H1 (cell line): ENCODE data around the gene MCEMP1. TPM values are rescaled to one million over a fixed set of nuclear protein-coding genes. Genes with fewer than 3 reads are reported as not detected.
A peak's percentile ranks its signal among the peaks of the same experiment; 100 is the strongest.

Experiments
- CTCF ChIA-PET: fragments of 300-600 bp; sonication (Branson Sonifier 250); formaldehyde crosslinking; loops from one replicate; lab custom pipeline; 2021; ENCODE audit not compliant: partially characterized antibody; lab: Charles Lee
- POLR2A ChIA-PET: fragments of 300-600 bp; sonication (Branson Sonifier 250); formaldehyde crosslinking; loops from one replicate; lab custom pipeline; 2021; ENCODE audit warnings: inconsistent platforms; ENCODE audit not compliant: partially characterized antibody; lab: Charles Lee
- DNase-seq, 2 experiments: peaks; one replicate each; pipeline versions ENCODE4 v3.0.0 to v3.0.0-alpha.2; 2010 to 2022; ENCODE audit warnings: low spot score in 2 of 2, low read depth in 1 of 2, mixed read lengths in 1 of 2
- FAIRE-seq: peaks from 2 replicates; lab custom pipeline; 2011; peaks lifted over from hg19 to GRCh38; lab: Jason Lieb, UNC
- H2AFZ ChIP-seq: 2 replicates; pipeline ENCODE4 v1.8.1; 2012; ENCODE audit warnings: low read length, inconsistent platforms
- H2AK5ac ChIP-seq: 2 replicates; pipeline ENCODE4 v1.6.1; 2013; ENCODE audit warnings: low read depth, low read length
- H2BK120ac ChIP-seq: replicated peaks from 2 replicates; pipeline ENCODE3; 2013; ENCODE audit warnings: low read depth, low read length, inconsistent platforms
- H2BK12ac ChIP-seq: 2 replicates; pipeline ENCODE4 v1.6.1; 2013; ENCODE audit warnings: low read depth, low read length
- H2BK15ac ChIP-seq: 2 replicates; pipeline ENCODE4 v1.6.1; 2013; ENCODE audit warnings: low read length
- H2BK20ac ChIP-seq: 2 replicates; pipeline ENCODE4 v1.6.1; 2013; ENCODE audit warnings: low read length
- H2BK5ac ChIP-seq: 2 replicates; pipeline ENCODE4 v1.6.1; 2013; ENCODE audit warnings: low read depth, low read length
- H3K14ac ChIP-seq: 2 replicates; pipeline ENCODE4 v1.6.1; 2013; ENCODE audit warnings: inconsistent platforms; ENCODE audit not compliant: insufficient read length
- H3K18ac ChIP-seq: 2 replicates; pipeline ENCODE4 v1.6.1; 2013; ENCODE audit warnings: low read length; ENCODE audit errors: extremely low read depth
- H3K23ac ChIP-seq: 2 replicates; pipeline ENCODE4 v1.6.1; 2013; ENCODE audit warnings: inconsistent platforms; ENCODE audit not compliant: insufficient read length
- H3K23me2 ChIP-seq: 2 replicates; pipeline ENCODE4 v1.6.1; 2013; ENCODE audit warnings: low read depth, low read length
- H3K27ac ChIP-seq: 2 replicates; pipeline ENCODE4 v1.6.1; 2011; ENCODE audit warnings: low read depth, low read length, inconsistent platforms
- H3K27me3 ChIP-seq, 4 experiments: replicated peaks in 1 of 4; 1 replicate in 1 of 4; 2 replicates in 3 of 4; pipeline versions ENCODE4 v1.6.1 to v1.8.1; 2011 to 2013; ENCODE audit warnings: low read length in 3 of 4, mild to moderate bottlenecking in 3 of 4, inconsistent platforms in 2 of 4, mixed read lengths in 2 of 4, moderate library complexity in 1 of 4; ENCODE audit not compliant: control insufficient read depth in 3 of 4, insufficient read depth in 3 of 4; ENCODE audit errors: extremely low read depth in 1 of 4
- H3K36me3 ChIP-seq, 4 experiments: 2 replicates each; pipeline versions ENCODE4 v1.6.1 to v1.8.1; 2011 to 2013; ENCODE audit warnings: mild to moderate bottlenecking in 4 of 4, low read length in 3 of 4, moderate library complexity in 2 of 4, control low read depth in 1 of 4, inconsistent platforms in 1 of 4; ENCODE audit not compliant: insufficient read depth in 4 of 4, control insufficient read depth in 2 of 4
- H3K4ac ChIP-seq: replicated peaks from 2 replicates; pipeline ENCODE3; 2013; ENCODE audit warnings: low read length, low read depth, mixed read lengths, inconsistent platforms; ENCODE audit not compliant: insufficient read length
- H3K4me1 ChIP-seq, 4 experiments: replicated peaks in 1 of 4; 1 replicate in 1 of 4; 2 replicates in 3 of 4; pipeline versions ENCODE4 v1.6.1 to v1.8.1; 2011 to 2013; ENCODE audit warnings: low read length in 3 of 4, inconsistent platforms in 2 of 4, mixed read lengths in 1 of 4; ENCODE audit not compliant: insufficient read depth in 4 of 4, control insufficient read depth in 3 of 4
- H3K4me2 ChIP-seq, 2 experiments: 2 replicates each; pipeline versions ENCODE4 v1.6.1 to v1.8.1; 2011 to 2013; ENCODE audit warnings: low read depth in 2 of 2, low read length in 2 of 2, control low read depth in 1 of 2, inconsistent platforms in 1 of 2, mild to moderate bottlenecking in 1 of 2; ENCODE audit not compliant: insufficient read depth in 1 of 2
- H3K4me3 ChIP-seq, 4 experiments: fragments of 200-600, 300-600 bp in 1 of 4; sonication (generic), shearing (Covaris generic), sonication (Bioruptor Twin) in 1 of 4; 2 replicates each; pipeline versions ENCODE4 v1.5.1 to v1.8.1; 2011 to 2016; ENCODE audit warnings: low read length in 4 of 4, low read depth in 3 of 4, control low read depth in 2 of 4, inconsistent platforms in 2 of 4, mild to moderate bottlenecking in 2 of 4, mixed read lengths in 1 of 4, moderate library complexity in 1 of 4; ENCODE audit not compliant: insufficient read depth in 2 of 4; ENCODE audit errors: extremely low read depth in 1 of 4
- H3K56ac ChIP-seq: replicated peaks from 2 replicates; pipeline ENCODE3; 2013; ENCODE audit warnings: low read depth, mild to moderate bottlenecking, mixed read lengths, low read length, inconsistent platforms; ENCODE audit not compliant: insufficient read length
- H3K79me1 ChIP-seq: 2 replicates; pipeline ENCODE4 v1.6.1; 2013; ENCODE audit warnings: low read depth, low read length, control low read depth
- H3K79me2 ChIP-seq, 2 experiments: 2 replicates each; pipeline versions ENCODE4 v1.6.1 to v1.8.1; 2012 to 2013; ENCODE audit warnings: low read length in 2 of 2, mild to moderate bottlenecking in 2 of 2, inconsistent platforms in 1 of 2; ENCODE audit not compliant: insufficient read depth in 2 of 2, control insufficient read depth in 1 of 2
- H3K9ac ChIP-seq, 4 experiments: replicated peaks in 1 of 4; 1 replicate in 1 of 4; 2 replicates in 3 of 4; pipeline versions ENCODE4 v1.6.1 to v1.8.1; 2011 to 2013; ENCODE audit warnings: low read depth in 3 of 4, low read length in 3 of 4, control low read depth in 2 of 4, mild to moderate bottlenecking in 2 of 4, moderate library complexity in 2 of 4, inconsistent platforms in 1 of 4; ENCODE audit errors: extremely low read depth in 1 of 4
- H3K9me3 ChIP-seq, 2 experiments: 2 replicates each; pipeline versions ENCODE4 v1.6.1 to v1.8.1; 2012 to 2013; ENCODE audit warnings: mild to moderate bottlenecking in 2 of 2, moderate library complexity in 2 of 2, control low read depth in 1 of 2, inconsistent platforms in 1 of 2, low read depth in 1 of 2, low read length in 1 of 2, mixed read lengths in 1 of 2; ENCODE audit not compliant: insufficient read depth in 2 of 2
- H4K20me1 ChIP-seq, 2 experiments: replicated peaks in 1 of 2; 2 replicates each; pipeline versions ENCODE3 to v1.8.1; 2011 to 2013; ENCODE audit warnings: inconsistent platforms in 2 of 2, low read length in 2 of 2, mild to moderate bottlenecking in 1 of 2; ENCODE audit not compliant: insufficient read depth in 2 of 2, control insufficient read depth in 1 of 2
- H4K5ac ChIP-seq: 2 replicates; pipeline ENCODE4 v1.6.1; 2013; ENCODE audit warnings: low read length, low read depth, mixed read lengths, inconsistent platforms; ENCODE audit not compliant: insufficient read length
- H4K8ac ChIP-seq: 2 replicates; pipeline ENCODE4 v1.8.0; 2013; ENCODE audit warnings: mild to moderate bottlenecking, moderate library complexity, low read length, inconsistent platforms; ENCODE audit not compliant: insufficient read depth; ENCODE audit errors: extremely low read depth
- H4K91ac ChIP-seq: replicated peaks from 2 replicates; pipeline ENCODE3; 2013; ENCODE audit warnings: low read length, mixed read lengths, inconsistent platforms; ENCODE audit not compliant: insufficient read length
- BCL11A ChIP-seq, 2 experiments: IDR thresholded peaks; one replicate each; pipeline ENCODE4 v1.6.1; 2011; ENCODE audit warnings: low read depth in 2 of 2, low read length in 2 of 2, mild to moderate bottlenecking in 2 of 2
- CBX5 ChIP-seq: fragments of 300-800, 300-1000 bp; sonication (generic); IDR thresholded peaks from 2 replicates; pipeline ENCODE4 v1.7.1; 2016; ENCODE audit warnings: antibody characterized with exemption, low read length, low read depth
- CEBPB ChIP-seq: IDR thresholded peaks from 2 replicates; pipeline ENCODE4 v1.6.1; 2012; ENCODE audit warnings: low read depth, low read length
- CREB1 ChIP-seq: IDR thresholded peaks from 2 replicates; pipeline ENCODE4 v1.6.1; 2012; ENCODE audit warnings: inconsistent platforms
- GABPA ChIP-seq: IDR thresholded peaks from 2 replicates; pipeline ENCODE4 v1.6.1; 2011; ENCODE audit warnings: mild to moderate bottlenecking, low read length, moderate library complexity, borderline replicate concordance; ENCODE audit not compliant: insufficient read depth
- HDAC6 ChIP-seq: IDR thresholded peaks from one replicate; pipeline ENCODE4 v1.7.1; 2012; ENCODE audit warnings: low read depth, mild to moderate bottlenecking, inconsistent platforms, low read length, moderate library complexity
- MAFK ChIP-seq: IDR thresholded peaks from 2 replicates; pipeline ENCODE4 v1.6.1; 2012; ENCODE audit warnings: low read depth, mild to moderate bottlenecking, improper control_type of control experiment, low read length
- MAX ChIP-seq: IDR thresholded peaks from 2 replicates; pipeline ENCODE4 v1.6.1; 2012; ENCODE audit warnings: inconsistent platforms
- PHF8 ChIP-seq: fragments of 200-600 bp; sonication (generic); conservative IDR thresholded peaks from 2 replicates; pipeline ENCODE4 v1.7.1; 2012; ENCODE audit warnings: low read depth, mild to moderate bottlenecking, inconsistent platforms, low read length, moderate library complexity
- SIRT6 ChIP-seq: IDR thresholded peaks from one replicate; pipeline ENCODE4 v1.7.1; 2012; ENCODE audit warnings: low read length, inconsistent platforms
- TBP ChIP-seq: IDR thresholded peaks from 2 replicates; pipeline ENCODE4 v1.6.1; 2011; ENCODE audit warnings: low read depth, low read length, improper control_type of control experiment
- WGBS, 2 experiments: shearing (Covaris generic) in 1 of 2; methylation state at CpG; one replicate each; pipeline versions ENCODE4 v1.1.6 to v1.1.7; 2013 to 2015; ENCODE audit warnings: low lambda C conversion rate in 2 of 2, mixed read lengths in 2 of 2, inconsistent platforms in 1 of 2, low coverage in 1 of 2, missing lambda C conversion rate in 1 of 2; ENCODE audit not compliant: insufficient replicate concordance in 2 of 2, insufficient coverage in 1 of 2, insufficient read length in 1 of 2; ENCODE audit errors: extremely low coverage in 1 of 2, missing lambda C conversion rate in 1 of 2; 5-methylcytosine and 5-hydroxymethylcytosine counted together
- polyA plus RNA-seq, 7 experiments: library from polyadenylated mRNA; depleted of rRNA in 3 of 7; stranded (reverse) in 5 of 7; unstranded in 2 of 7; fragments of >200 nt in 5 of 7; fragments of 200-250 nt in 2 of 7; gene quantifications; 1 replicate in 5 of 7; 2 replicates in 1 of 7; 4 replicates in 1 of 7; pipeline versions ENCODE4 v1.2.1 to v1.2.3, GENCODE V29; 2011 to 2013; ENCODE audit warnings: missing spikeins in 2 of 7, mixed read lengths in 2 of 7
- total RNA-seq: library from RNA; stranded (reverse); fragmentation: NEBNext Ultra II Directional; extraction: Animal tissue kit (Norgen Biotek cat#: 25700); gene quantifications from 2 replicates; pipeline ENCODE4 v1.2.1, GENCODE V29; 2021
- TF ChIP-seq, protein P1 (sequence below): IDR thresholded peaks from 2 replicates; pipeline ENCODE4 v1.6.1; 2011; ENCODE audit warnings: low read depth, mild to moderate bottlenecking, low read length; ENCODE audit not compliant: insufficient read depth

MCEMP1 gene
- total and polyA plus RNA-seq, 2 of the 8 experiments (the other 6 are each of a cell fraction or from before 2014, with no cell fraction given) = not detected

DNA sequence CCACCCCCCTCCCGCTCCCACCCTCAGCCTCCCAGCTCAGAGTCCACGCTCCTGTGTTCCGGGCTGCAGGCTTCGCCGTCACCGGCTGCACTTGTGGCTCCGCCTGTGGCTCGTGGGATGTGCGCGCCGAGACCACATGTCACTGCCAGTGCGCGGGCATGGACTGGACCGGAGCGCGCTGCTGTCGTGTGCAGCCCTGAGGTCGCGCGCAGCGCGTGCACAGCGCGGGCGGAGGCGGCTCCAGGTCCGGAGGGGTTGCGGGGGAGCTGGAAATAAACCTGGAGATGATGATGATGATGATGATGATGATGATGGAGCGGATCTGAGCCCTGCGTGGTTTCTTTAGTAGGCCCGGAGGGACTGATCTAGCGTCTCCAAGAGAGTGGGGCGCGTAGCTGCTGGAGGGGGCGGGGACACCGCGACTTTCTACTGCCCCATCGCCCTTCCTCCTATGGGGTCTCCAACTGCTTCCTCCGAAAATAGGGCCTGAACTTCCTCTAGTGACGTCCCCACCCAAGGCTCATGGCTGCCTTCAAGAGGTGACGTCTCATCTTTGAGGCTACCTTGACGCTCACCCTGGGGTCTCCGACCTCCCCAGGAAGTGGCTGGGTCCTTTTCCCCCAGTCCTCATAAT is 6.6 kb upstream of the MCEMP1 start:
- H2BK20ac ChIP-seq = no peak overlapping the region
- H3K27ac ChIP-seq = no peak overlapping the region
- no peak overlapping the region for H3K23ac ChIP-seq
- H3K14ac ChIP-seq = no peak overlapping the region
- peak overlapping the region; percentile 79 for H4K8ac ChIP-seq
- peak overlapping the region; percentile 78; the same call in 1 of the 2 replicates for H3K18ac ChIP-seq
- no peak overlapping the region; a peak in 1 of 7 replicates for H3K9ac ChIP-seq
- H3K4me3 ChIP-seq = peak overlapping the region; percentile 2 to 70 (median 48)
- no peak overlapping the region for H2BK5ac ChIP-seq
- no peak overlapping the region for H3K4ac ChIP-seq
- H2AFZ ChIP-seq = peak overlapping the region; percentile 92
- no peak overlapping the region for H4K5ac ChIP-seq
- H2BK15ac ChIP-seq = no peak overlapping the region
- H3K27me3 ChIP-seq = peaks cover 0 to 18% (median 11%) of the 10 kb centered on the region in 4 experiments; a peak in 4 of 7 replicates
- ChIA-PET POLR2A (interaction anchor here (0.5 to 1.7 kb wide), 3 partner anchors 8 to 130 kb away, joined by 3 to 6 read pairs (median 5); partner anchors contain the start of gene TRAPPC5), CTCF (interaction anchor here (0.5 to 4.7 kb wide), 10 partner anchors 11 to 340 kb away, joined by 3 to 32 read pairs (median 4); partner anchors contain the start of gene TRAPPC5)
- H3K56ac ChIP-seq = no peak overlapping the region
- DNase-seq = peak in 1 of 2 experiments; percentile 64
- no peaks in the 10 kb centered on the region for H3K79me2 ChIP-seq
- no peaks in the 10 kb centered on the region for H4K20me1 ChIP-seq
- peak overlapping the region; percentile 74 for H4K91ac ChIP-seq
- H3K36me3 ChIP-seq = no peaks in the 10 kb centered on the region
- no peak overlapping the region for H2BK120ac ChIP-seq
- H3K4me2 ChIP-seq = peak overlapping the region; percentile 70 to 86
- WGBS, 2 experiments = 32% methylated on average over 17 of the region's 43 CpGs; no CpG with 5 or more reads in 1 of the 2 experiments
- H2BK12ac ChIP-seq = no peak overlapping the region
- H3K9me3 ChIP-seq = no peaks in the 10 kb centered on the region
- no peak for FAIRE-seq
- H2AK5ac ChIP-seq = no peak overlapping the region; the same call in 1 of the 2 replicates
- H3K79me1 ChIP-seq = no peaks in the 10 kb centered on the region
- H3K4me1 ChIP-seq = peaks cover 0 to 3% (median 1%) of the 10 kb centered on the region in 4 experiments; a peak in 1 of 7 replicates
- H3K23me2 ChIP-seq = peaks cover 2% of the 10 kb centered on the region; the same call in 1 of the 2 replicates
- no peak for TF ChIP-seq CEBPB
- TF ChIP-seq BCL11A (IDR thresholded peaks at IDR 0.05; ENCODE audit: low read depth in 2 of 2, low read length in 2 of 2) = no peak
- TF ChIP-seq PHF8 = 0 out of 2 replicates have a peak, but pooled peaks have one; percentile 37
- no peak for TF ChIP-seq GABPA
- peak; percentile 70 for TF ChIP-seq CREB1
- no peak for TF ChIP-seq SIRT6
- TF ChIP-seq MAFK = no peak
- peak; percentile 66 for TF ChIP-seq MAX
- TF ChIP-seq HDAC6 = no peak
- TF ChIP-seq, protein P1, sequence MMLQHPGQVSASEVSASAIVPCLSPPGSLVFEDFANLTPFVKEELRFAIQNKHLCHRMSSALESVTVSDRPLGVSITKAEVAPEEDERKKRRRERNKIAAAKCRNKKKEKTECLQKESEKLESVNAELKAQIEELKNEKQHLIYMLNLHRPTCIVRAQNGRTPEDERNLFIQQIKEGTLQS = no peak
- TF ChIP-seq CBX5 = no peak
- no peak for TF ChIP-seq TBP
